Keratinocyte (primary cell): ENCODE results near the gene LUZP1. TPM values are rescaled to one million over a fixed set of nuclear protein-coding genes. Genes with fewer than 3 reads are reported as not detected.

Source experiments
- DNase-seq: peaks from one replicate; pipeline ENCODE4 v3.0.0-alpha.2; 2011; ENCODE audit warnings: low read depth, missing footprints, low spot score
- FAIRE-seq: peaks from 2 replicates; lab custom pipeline; 2011; peaks lifted over from hg19 to GRCh38; lab: Jason Lieb, UNC
- H2AFZ ChIP-seq: 2 replicates; pipeline ENCODE4 v1.6.0; 2012; ENCODE audit warnings: low read length, control low read depth, inconsistent platforms; ENCODE audit not compliant: control insufficient read depth
- H3K27ac ChIP-seq: 2 replicates; pipeline ENCODE4 v1.5.1; 2011; ENCODE audit warnings: low read length; ENCODE audit not compliant: control insufficient read depth, insufficient read depth
- H3K27me3 ChIP-seq: 3 replicates; pipeline ENCODE4 v1.6.0; 2011; ENCODE audit warnings: low read length; ENCODE audit not compliant: control insufficient read depth, insufficient read depth; ENCODE audit errors: extremely low read depth
- H3K36me3 ChIP-seq, 2 experiments: 2 replicates in 1 of 2; 3 replicates in 1 of 2; pipeline ENCODE4 v1.5.1; 2011; ENCODE audit warnings: low read length in 2 of 2, mild to moderate bottlenecking in 1 of 2; ENCODE audit not compliant: control insufficient read depth in 2 of 2, insufficient read depth in 2 of 2; ENCODE audit errors: extremely low read depth in 1 of 2
- H3K4me1 ChIP-seq: 3 replicates; pipeline ENCODE4 v1.5.1; 2011; ENCODE audit warnings: low read length; ENCODE audit not compliant: control insufficient read depth, insufficient read depth; ENCODE audit errors: extremely low read depth
- H3K4me2 ChIP-seq: 3 replicates; pipeline ENCODE4 v1.6.0; 2011; ENCODE audit warnings: low read depth, low read length; ENCODE audit not compliant: control insufficient read depth, insufficient read depth; ENCODE audit errors: extremely low read depth
- H3K4me3 ChIP-seq, 3 experiments: fragments of 200-600 bp in 1 of 3; sonication (generic) in 1 of 3; 2 replicates in 2 of 3; 3 replicates in 1 of 3; pipeline ENCODE4 v1.5.1; 2011 to 2016; ENCODE audit warnings: low read length in 3 of 3, mild to moderate bottlenecking in 3 of 3, control low read depth in 2 of 3, inconsistent platforms in 1 of 3, low read depth in 1 of 3, mixed read lengths in 1 of 3, mixed run types in 1 of 3, moderate library complexity in 1 of 3; ENCODE audit not compliant: control insufficient read depth in 2 of 3, insufficient read depth in 2 of 3; ENCODE audit errors: extremely low read depth in 1 of 3
- H3K79me2 ChIP-seq: 2 replicates; pipeline ENCODE4 v1.6.0; 2012; ENCODE audit warnings: low read length; ENCODE audit not compliant: control insufficient read depth, insufficient read depth
- H3K9ac ChIP-seq: 3 replicates; pipeline ENCODE4 v1.6.0; 2011; ENCODE audit warnings: low read length; ENCODE audit not compliant: control insufficient read depth, insufficient read depth; ENCODE audit errors: extremely low read depth
- H3K9me1 ChIP-seq: 3 replicates; pipeline ENCODE4 v1.6.0; 2011; ENCODE audit warnings: low read length; ENCODE audit not compliant: control insufficient read depth, insufficient read depth; ENCODE audit errors: extremely low read depth
- H3K9me3 ChIP-seq: 2 replicates; pipeline ENCODE4 v1.5.1; 2012; ENCODE audit warnings: low read depth, low read length; ENCODE audit not compliant: control insufficient read depth
- H4K20me1 ChIP-seq: 3 replicates; pipeline ENCODE4 v1.6.0; 2011; ENCODE audit warnings: low read length; ENCODE audit not compliant: control insufficient read depth, insufficient read depth; ENCODE audit errors: extremely low read depth
- CTCF ChIP-seq, 3 experiments: IDR thresholded peaks in 1 of 3; conservative IDR thresholded peaks in 1 of 3; optimal IDR thresholded peaks in 1 of 3; 2 replicates in 2 of 3; 3 replicates in 1 of 3; pipeline versions ENCODE3 to v1.5.1; 2011; ENCODE audit warnings: low read length in 3 of 3, mild to moderate bottlenecking in 3 of 3, moderate library complexity in 2 of 3, control low read depth in 1 of 3, inconsistent platforms in 1 of 3; ENCODE audit not compliant: insufficient read depth in 2 of 3; ENCODE audit errors: extremely low read depth in 1 of 3
- EZH2 ChIP-seq: IDR thresholded peaks from one replicate; pipeline ENCODE4 v1.6.1; 2012; ENCODE audit warnings: inconsistent platforms, mild to moderate bottlenecking, low read length, moderate library complexity
- dilution Hi-C: fragments of 300-500 bp; cut with MboI; formaldehyde crosslinking; loops from one replicate; pipeline ENCODE4 v1.7.0; 2020; ENCODE audit warnings: low sequenced_read_pairs; ENCODE audit not compliant: extremely low pct_ligation_motif_present
- polyA plus RNA-seq, 5 experiments: library from polyadenylated mRNA; depleted of rRNA in 3 of 5; stranded (reverse) in 3 of 5; stranded (forward) in 1 of 5; unstranded in 1 of 5; fragments of >200 nt; gene quantifications; 1 replicate in 1 of 5; 2 replicates in 3 of 5; 3 replicates in 1 of 5; pipeline versions ENCODE4 v1.2.1 to v1.2.3, GENCODE V29; 2011 to 2012; ENCODE audit warnings: missing spikeins in 2 of 5, low read depth in 1 of 5, low replicate concordance in 1 of 5

LUZP1 gene
- polyA plus RNA-seq, 1 donor (not counting 4 experiments of a cell fraction or from before 2014, with no cell fraction given) = 52.5 TPM

DNA sequence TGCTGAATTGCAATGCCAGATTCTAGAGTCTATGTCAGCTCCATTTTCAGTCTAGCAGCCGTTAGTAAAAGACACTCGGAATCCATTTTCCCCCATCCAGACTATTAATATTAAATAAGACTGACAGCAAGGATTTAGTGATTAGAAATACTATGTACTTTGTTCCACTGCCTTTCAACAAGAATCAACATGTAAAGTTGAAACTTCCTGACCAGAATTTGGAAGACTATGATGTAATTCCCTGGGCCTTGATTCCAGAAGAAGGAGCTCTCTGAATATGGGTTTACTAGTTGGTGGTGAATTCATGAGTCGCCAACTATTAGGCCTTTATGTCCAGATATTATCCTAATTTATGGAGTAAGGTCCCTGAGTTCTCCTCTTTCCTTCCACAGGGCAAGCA lies 124.6 kb downstream of the LUZP1 start:
- Histone ChIP-seq H3K27ac (no peak overlapping the region), H3K36me3 (peaks cover 0 to 2% of the 10 kb centered on the region in 2 experiments), H3K27me3 (no peaks in the 10 kb centered on the region), H2AFZ (no peak overlapping the region), H3K9ac (no peak overlapping the region), H4K20me1 (no peaks in the 10 kb centered on the region), H3K4me2 (peak overlapping the region; percentile 58), H3K9me1 (no peaks in the 10 kb centered on the region), H3K9me3 (no peaks in the 10 kb centered on the region), H3K4me3 (no peak overlapping the region), H3K79me2 (peaks cover 51% of the 10 kb centered on the region), H3K4me1 (peaks cover 15% of the 10 kb centered on the region)
- dilution Hi-C loops = no loop called here
- FAIRE-seq (peak; percentile 71), DNase-seq (peak; percentile 19)
- TF ChIP-seq CTCF (optimal IDR thresholded peaks at IDR 0.05 in 1 of 3, IDR thresholded peaks at IDR 0.05 in 1 of 3, conservative IDR thresholded peaks at IDR 0.05 in 1 of 3; ENCODE audit: extremely low read depth in 1 of 3, insufficient read depth in 2 of 3, low read length in 3 of 3) = no peak

GRCh38 chr1:23040509-23040908 lies 128.1 kb downstream of the LUZP1 start:
- H3K9me3 ChIP-seq = no peaks in the 10 kb centered on the region
- peaks cover 15% of the 10 kb centered on the region for H3K4me1 ChIP-seq
- no peak overlapping the region for H3K4me2 ChIP-seq
- TF ChIP-seq CTCF (optimal IDR thresholded peaks at IDR 0.05 in 1 of 3, IDR thresholded peaks at IDR 0.05 in 1 of 3, conservative IDR thresholded peaks at IDR 0.05 in 1 of 3; ENCODE audit: extremely low read depth in 1 of 3, insufficient read depth in 2 of 3, low read length in 3 of 3) (no peak), EZH2 (no peak)
- peaks cover 65% of the 10 kb centered on the region for H3K79me2 ChIP-seq
- no peaks in the 10 kb centered on the region for H3K9me1 ChIP-seq
- H3K36me3 ChIP-seq = peaks cover 0 to 2% of the 10 kb centered on the region in 2 experiments
- DNase-seq (no peak), FAIRE-seq (no peak)
- H3K4me3 ChIP-seq = no peak overlapping the region
- dilution Hi-C loops = no loop called here
- no peaks in the 10 kb centered on the region for H3K27me3 ChIP-seq
- no peaks in the 10 kb centered on the region for H4K20me1 ChIP-seq
- no peak overlapping the region for H3K27ac ChIP-seq
- no peak overlapping the region for H3K9ac ChIP-seq
- H2AFZ ChIP-seq = no peak overlapping the region
